CD14-positive monocyte (primary cell): ENCODE measurements around the gene IL17C. TPM values are rescaled to one million over a fixed set of nuclear protein-coding genes. Genes with fewer than 3 reads are reported as not detected.

Experiments used
- DNase-seq, 3 donors: peaks; one replicate each; pipeline ENCODE4 v3.0.0-alpha.2; 2011 to 2022
- H2AFZ ChIP-seq: 2 replicates; pipeline ENCODE4 v1.6.0; 2012; ENCODE audit warnings: mild to moderate bottlenecking, low read depth, low read length, inconsistent platforms; ENCODE audit not compliant: insufficient read depth, poor library complexity, severe bottlenecking
- H3K27ac ChIP-seq, 2 donors: 1 replicate in 1 of 2; 2 replicates in 1 of 2; pipeline ENCODE4 v1.5.1; 2012 to 2013; ENCODE audit warnings: low read length in 2 of 2, control low read depth in 1 of 2, inconsistent platforms in 1 of 2, low read depth in 1 of 2, mild to moderate bottlenecking in 1 of 2
- H3K27me3 ChIP-seq, 2 donors: one replicate each; pipeline versions ENCODE4 v1.6.0 to v1.6.1; 2011 to 2013; ENCODE audit warnings: low read length in 2 of 2; ENCODE audit not compliant: control insufficient read depth in 2 of 2, insufficient read depth in 2 of 2
- H3K36me3 ChIP-seq, 2 donors: replicated peaks in 1 of 2; 1 replicate in 1 of 2; 2 replicates in 1 of 2; pipeline versions ENCODE4 v1.5.1 to v1.6.1; 2012 to 2013; ENCODE audit warnings: low read length in 2 of 2, control low read depth in 1 of 2, inconsistent platforms in 1 of 2, mild to moderate bottlenecking in 1 of 2; ENCODE audit not compliant: insufficient read depth in 2 of 2, control insufficient read depth in 1 of 2
- H3K4me1 ChIP-seq, 2 donors: 1 replicate in 1 of 2; 2 replicates in 1 of 2; pipeline versions ENCODE4 v1.5.1 to v1.6.1; 2012 to 2013; ENCODE audit warnings: low read length in 2 of 2, control low read depth in 1 of 2, inconsistent platforms in 1 of 2, mild to moderate bottlenecking in 1 of 2, moderate library complexity in 1 of 2; ENCODE audit not compliant: insufficient read depth in 2 of 2, control insufficient read depth in 1 of 2
- H3K4me2 ChIP-seq: replicated peaks from 2 replicates; pipeline ENCODE3; 2012; ENCODE audit warnings: low read length, moderate library complexity, mild to moderate bottlenecking; ENCODE audit not compliant: poor library complexity, severe bottlenecking; ENCODE audit errors: extremely low read depth
- H3K4me3 ChIP-seq, 3 experiments: fragments of 200-600 bp in 1 of 3; sonication (generic) in 1 of 3; replicated peaks in 1 of 3; 1 replicate in 2 of 3; 2 replicates in 1 of 3; pipeline ENCODE4 v1.5.1; 2011 to 2013; ENCODE audit warnings: low read length in 3 of 3, mild to moderate bottlenecking in 3 of 3, control low read depth in 2 of 3, low read depth in 2 of 3, inconsistent platforms in 1 of 3, moderate library complexity in 1 of 3
- H3K79me2 ChIP-seq: 2 replicates; pipeline ENCODE4 v1.6.0; 2012; ENCODE audit warnings: mild to moderate bottlenecking, control low read depth, inconsistent platforms, low read length, moderate library complexity; ENCODE audit not compliant: insufficient read depth
- H3K9ac ChIP-seq: 2 replicates; pipeline ENCODE4 v1.6.0; 2017; ENCODE audit warnings: low read length, mild to moderate bottlenecking; ENCODE audit not compliant: insufficient read depth, poor library complexity, severe bottlenecking
- H3K9me3 ChIP-seq, 2 donors: replicated peaks in 1 of 2; 1 replicate in 1 of 2; 2 replicates in 1 of 2; pipeline versions ENCODE4 v1.5.1 to v1.6.1; 2012 to 2013; ENCODE audit warnings: low read length in 2 of 2, control low read depth in 1 of 2; ENCODE audit not compliant: control insufficient read depth in 1 of 2, insufficient read depth in 1 of 2
- H4K20me1 ChIP-seq: 2 replicates; pipeline ENCODE4 v1.6.0; 2012; ENCODE audit warnings: mild to moderate bottlenecking, low read length, control low read depth, moderate library complexity; ENCODE audit not compliant: insufficient read depth
- H3K27ac Mint-ChIP-seq, 7 donors: one replicate each; pipeline ENCODE4 v1.8.0; 2020; ENCODE audit warnings: mild to moderate bottlenecking in 7 of 7, mixed read lengths in 7 of 7, moderate library complexity in 6 of 7, inconsistent platforms in 2 of 7
- H3K27me3 Mint-ChIP-seq, 3 donors: one replicate each; pipeline ENCODE4 v1.8.0; 2021 to 2022; ENCODE audit warnings: low read depth in 3 of 3, mild to moderate bottlenecking in 3 of 3, mixed read lengths in 3 of 3, moderate library complexity in 3 of 3, inconsistent platforms in 1 of 3
- H3K36me3 Mint-ChIP-seq, 2 donors: one replicate each; pipeline ENCODE4 v1.8.0; 2020; ENCODE audit warnings: mixed read lengths in 2 of 2, inconsistent platforms in 1 of 2, mild to moderate bottlenecking in 1 of 2
- H3K4me1 Mint-ChIP-seq: one replicate; pipeline ENCODE4 v1.8.0; 2020; ENCODE audit warnings: mild to moderate bottlenecking, mixed read lengths
- H3K4me3 Mint-ChIP-seq, 2 donors: one replicate each; pipeline ENCODE4 v1.8.0; 2020; ENCODE audit warnings: mild to moderate bottlenecking in 2 of 2, mixed read lengths in 2 of 2, moderate library complexity in 1 of 2
- H3K9me3 Mint-ChIP-seq, 7 donors: one replicate each; pipeline ENCODE4 v1.8.0; 2020 to 2022; ENCODE audit warnings: mixed read lengths in 7 of 7, mild to moderate bottlenecking in 6 of 7, moderate library complexity in 6 of 7, inconsistent platforms in 2 of 7
- WGBS: methylation state at CpG from one replicate; pipeline ENCODE4 v1.1.5; 2013; ENCODE audit warnings: missing lambda C conversion rate; ENCODE audit not compliant: insufficient coverage; 5-methylcytosine and 5-hydroxymethylcytosine counted together
- intact Hi-C, 2 donors: fragments of 100-400 bp; cut with micrococcal nuclease; formaldehyde crosslinking; loops; one replicate each; pipeline versions ENCODE4 v1.15.0 to v1.15.1; 2023
- polyA plus RNA-seq, 3 donors: library from polyadenylated mRNA; depleted of rRNA in 1 of 3; unstranded in 2 of 3; stranded (reverse) in 1 of 3; fragments of 300-500 nt in 2 of 3; fragments of >200 nt in 1 of 3; fragmentation: Illumina TruSeq in 2 of 3; gene quantifications; 1 replicate in 2 of 3; 2 replicates in 1 of 3; pipeline ENCODE4 v1.2.3, GENCODE V29; 2012 to 2021
- TF ChIP-seq, protein P1 (sequence below): fragments of 200-600 bp; IDR thresholded peaks from one replicate; pipeline ENCODE4 v1.8.0; 2022; ENCODE audit warnings: antibody characterized with exemption, mild to moderate bottlenecking

The IL17C gene
- polyA plus RNA-seq, 3 donors, result 0.08 TPM; not detected in 2

DNA sequence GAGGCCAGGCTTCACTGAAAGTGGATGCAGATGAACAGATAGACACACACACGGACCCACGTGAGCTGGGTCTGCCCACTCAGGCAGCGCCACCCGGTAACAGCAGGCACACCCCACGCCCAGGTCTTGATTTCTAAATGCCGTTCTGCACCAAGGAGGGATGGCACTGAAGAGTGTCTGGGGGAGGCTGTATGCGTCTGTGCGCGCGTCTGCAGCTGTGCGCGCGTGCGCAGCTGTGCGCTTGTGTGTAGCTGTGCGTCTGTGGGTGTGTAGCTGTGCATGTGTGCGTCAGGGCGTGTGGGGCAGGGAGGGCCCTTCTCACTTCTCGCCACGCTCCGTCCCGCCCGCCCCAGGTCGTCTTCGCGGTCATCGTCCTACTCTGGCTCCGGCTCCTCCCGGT is 15.5 kb upstream of the IL17C start:
- WGBS, result 99% methylated on average over 23 of the region's 29 CpGs
- Mint-ChIP-seq H3K27ac (peak overlapping the region in 3 of 7 donors; percentile 11 to 59 (median 15)), H3K9me3 (no peaks in the 10 kb centered on the region), H3K36me3 (peaks cover 79 to 92% of the 10 kb centered on the region in 2 donors), H3K27me3 (peaks cover 0 to 2% (median 0%) of the 10 kb centered on the region in 3 donors), H3K4me1 (no peaks in the 10 kb centered on the region), H3K4me3 (no peak overlapping the region)
- H3K36me3 ChIP-seq, result peaks cover 72 to 92% of the 10 kb centered on the region in 2 donors
- H3K4me3 ChIP-seq, result no peak overlapping the region
- intact Hi-C loops, result no loop called here
- TF ChIP-seq, protein P1, sequence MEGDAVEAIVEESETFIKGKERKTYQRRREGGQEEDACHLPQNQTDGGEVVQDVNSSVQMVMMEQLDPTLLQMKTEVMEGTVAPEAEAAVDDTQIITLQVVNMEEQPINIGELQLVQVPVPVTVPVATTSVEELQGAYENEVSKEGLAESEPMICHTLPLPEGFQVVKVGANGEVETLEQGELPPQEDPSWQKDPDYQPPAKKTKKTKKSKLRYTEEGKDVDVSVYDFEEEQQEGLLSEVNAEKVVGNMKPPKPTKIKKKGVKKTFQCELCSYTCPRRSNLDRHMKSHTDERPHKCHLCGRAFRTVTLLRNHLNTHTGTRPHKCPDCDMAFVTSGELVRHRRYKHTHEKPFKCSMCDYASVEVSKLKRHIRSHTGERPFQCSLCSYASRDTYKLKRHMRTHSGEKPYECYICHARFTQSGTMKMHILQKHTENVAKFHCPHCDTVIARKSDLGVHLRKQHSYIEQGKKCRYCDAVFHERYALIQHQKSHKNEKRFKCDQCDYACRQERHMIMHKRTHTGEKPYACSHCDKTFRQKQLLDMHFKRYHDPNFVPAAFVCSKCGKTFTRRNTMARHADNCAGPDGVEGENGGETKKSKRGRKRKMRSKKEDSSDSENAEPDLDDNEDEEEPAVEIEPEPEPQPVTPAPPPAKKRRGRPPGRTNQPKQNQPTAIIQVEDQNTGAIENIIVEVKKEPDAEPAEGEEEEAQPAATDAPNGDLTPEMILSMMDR, result no peak
- peaks cover 42% of the 10 kb centered on the region for H4K20me1 ChIP-seq
- H3K27ac ChIP-seq, result no peak overlapping the region
- no peaks in the 10 kb centered on the region for H3K27me3 ChIP-seq
- H3K4me2 ChIP-seq, result no peak overlapping the region
- H2AFZ ChIP-seq, result no peak overlapping the region
- peaks cover 8% of the 10 kb centered on the region for H3K79me2 ChIP-seq
- no peaks in the 10 kb centered on the region for H3K9me3 ChIP-seq
- no peak overlapping the region for H3K9ac ChIP-seq
- DNase-seq, result no peak
- H3K4me1 ChIP-seq, result no peaks in the 10 kb centered on the region

DNA sequence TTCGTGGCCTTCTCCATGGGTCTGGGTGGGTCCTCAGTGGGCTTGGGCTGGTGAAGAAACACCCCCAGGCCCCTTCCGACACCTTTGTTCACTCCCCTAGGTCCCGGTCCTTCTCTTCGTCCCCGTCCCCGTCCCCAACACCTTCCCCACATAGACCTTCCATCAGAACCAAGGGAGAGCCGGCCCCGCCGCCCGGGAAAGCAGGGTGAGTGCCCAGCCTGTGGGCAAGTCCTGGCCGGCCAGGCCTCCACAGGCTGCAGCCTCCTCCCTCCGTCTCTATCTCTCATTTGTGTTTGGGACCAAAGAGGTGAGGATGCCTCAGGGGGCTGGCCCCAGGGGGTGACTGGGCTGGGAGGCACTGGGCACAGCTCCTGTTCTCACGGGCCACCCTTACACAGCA is 14.5 kb upstream of the IL17C start:
- Histone ChIP-seq H3K4me2 (no peak overlapping the region), H3K27me3 (no peaks in the 10 kb centered on the region), H2AFZ (no peak overlapping the region), H3K27ac (no peak overlapping the region), H3K4me1 (no peaks in the 10 kb centered on the region), H3K36me3 (peaks cover 72 to 92% of the 10 kb centered on the region in 2 donors), H3K4me3 (no peak overlapping the region), H4K20me1 (peaks cover 32% of the 10 kb centered on the region), H3K79me2 (peaks cover 7% of the 10 kb centered on the region), H3K9ac (no peak overlapping the region), H3K9me3 (no peaks in the 10 kb centered on the region)
- intact Hi-C loops, result no loop called here
- no peak for DNase-seq
- TF ChIP-seq, protein P1, result no peak
- peaks cover 78 to 92% of the 10 kb centered on the region in 2 donors for H3K36me3 Mint-ChIP-seq
- H3K4me1 Mint-ChIP-seq, result no peaks in the 10 kb centered on the region
- H3K9me3 Mint-ChIP-seq, result no peaks in the 10 kb centered on the region
- H3K27me3 Mint-ChIP-seq, result peaks cover 0 to 6% (median 2%) of the 10 kb centered on the region in 3 donors
- 93% methylated on average over 5 of the region's 13 CpGs for WGBS
- H3K4me3 Mint-ChIP-seq, result no peak overlapping the region
- H3K27ac Mint-ChIP-seq, result peak overlapping the region in 1 of 7 donors; percentile 18
